HG02884 (cell line): ENCODE data around the gene TCFL5.

ENCODE experiments used
- ATAC-seq: cut with Tn5 transposase; IDR thresholded peaks from one replicate; pipeline ENCODE4 v1.9.1; 2021; ENCODE audit warnings: mild to moderate bottlenecking, moderate library complexity; ENCODE audit not compliant: unreplicated experiment

TCFL5 gene

DNA sequence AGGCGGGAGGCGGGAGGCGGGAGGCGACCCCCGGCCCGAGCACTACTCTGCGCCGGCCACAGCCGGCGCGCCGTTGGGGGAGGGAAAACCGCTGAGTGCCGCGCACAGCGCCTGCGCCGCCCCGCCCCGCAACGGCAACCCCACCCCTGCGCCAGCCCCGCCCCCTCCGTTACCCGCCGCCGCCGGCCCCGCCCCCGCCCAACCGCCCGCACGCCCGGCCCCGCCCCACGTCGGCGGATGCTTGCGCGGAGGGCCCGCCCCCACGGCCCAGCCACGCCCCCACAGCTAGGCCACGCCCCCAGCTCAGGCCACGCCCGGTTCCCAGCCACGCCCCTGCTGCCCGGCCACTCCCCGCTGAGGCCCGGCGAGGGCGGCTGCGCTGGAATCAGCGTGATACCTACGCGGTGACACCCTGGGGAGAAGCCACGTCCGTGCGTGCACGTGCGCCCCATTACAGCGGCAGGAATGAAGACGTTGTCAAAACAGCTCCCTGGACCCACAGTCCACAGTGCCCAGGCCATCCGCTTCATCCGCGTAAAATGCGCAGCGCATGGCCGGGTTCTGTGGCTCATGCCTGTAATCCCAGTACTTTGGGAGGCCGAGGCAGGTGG, at the start of gene TCFL5:
Gene TCFL5, minus strand, starts transcription at position 97 of the 611 bp plus-strand sequence. CDS start 152 bp downstream, outside the sequence.
- ATAC-seq: peak; percentile 47

- ATAC-seq: no peak
These were observed 49.3 kb upstream of the TCFL5 start for GRCh38 chr20:62910777-62911497.

DNA sequence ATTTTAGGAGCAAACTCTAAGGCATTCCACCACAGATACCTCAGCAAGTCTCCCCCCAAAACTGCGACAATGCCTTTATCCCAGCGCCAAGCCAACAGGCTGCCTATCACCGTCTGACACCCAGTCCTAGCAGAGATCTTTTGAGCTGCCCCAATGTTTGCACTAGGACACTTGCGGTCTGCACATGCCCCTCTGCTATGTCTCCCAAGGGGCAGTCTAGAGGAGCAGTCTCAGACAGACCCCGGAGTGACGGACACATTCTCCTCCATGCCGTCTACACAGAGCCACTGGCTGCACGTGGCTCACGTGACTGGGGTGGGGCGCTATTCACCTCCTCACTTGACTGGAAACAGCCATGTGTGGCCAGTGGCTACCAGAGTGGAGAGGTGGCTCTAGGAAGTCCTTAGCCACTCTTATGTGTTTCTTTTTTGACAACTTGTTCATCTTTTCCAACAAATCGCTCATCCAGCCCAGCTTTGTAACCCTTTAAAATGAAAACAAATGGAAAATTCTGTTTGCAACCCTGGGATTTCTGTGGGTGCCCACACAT, 48.7 kb upstream of the TCFL5 start:
- no peak for ATAC-seq

- ATAC-seq: no peak
These were observed 47.6 kb upstream of the TCFL5 start for GRCh38 chr20:62908971-62909791.

DNA sequence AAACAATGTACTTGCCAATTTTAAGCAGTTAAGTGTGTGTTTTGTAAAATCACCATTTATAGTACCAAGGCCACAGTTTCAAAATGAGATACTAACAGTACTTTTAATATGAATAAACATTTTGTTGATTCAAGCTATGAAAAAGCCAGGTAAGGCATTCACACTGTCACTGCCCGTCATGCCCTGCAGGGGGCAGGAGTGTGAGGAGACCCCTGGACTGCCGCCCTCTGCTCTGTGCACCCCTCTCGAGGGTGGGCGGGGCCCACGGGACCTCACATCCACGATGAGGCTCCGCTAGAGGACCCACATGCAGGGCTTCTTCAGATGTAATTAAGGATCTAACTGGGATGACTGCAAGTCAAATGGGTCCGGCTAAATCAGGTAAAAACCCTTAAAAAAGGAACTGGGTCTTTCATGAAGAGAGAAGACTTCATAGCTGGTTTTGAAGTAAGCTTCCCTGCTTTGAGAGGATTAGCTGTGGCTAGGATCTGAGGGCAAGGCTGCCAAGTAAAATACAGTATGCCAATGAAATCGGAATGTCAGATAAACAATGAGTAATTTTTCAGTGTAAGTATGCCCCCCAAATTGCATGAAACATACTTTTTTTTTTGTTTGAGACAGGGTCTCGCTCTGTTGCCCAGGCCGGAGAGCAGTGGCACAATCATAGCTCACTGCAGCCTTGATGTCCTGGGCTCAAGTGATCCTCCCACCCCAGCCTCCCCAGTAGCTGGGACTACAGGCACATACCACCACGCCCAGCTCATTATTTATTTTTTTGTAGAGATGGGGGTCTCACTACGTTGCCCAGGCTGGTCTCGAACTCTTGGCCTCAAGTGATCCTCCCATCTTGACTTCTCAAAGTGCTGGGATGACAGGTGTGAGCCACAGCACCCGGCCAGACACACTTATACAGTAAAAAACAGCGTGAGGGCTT, 46.0 kb upstream of the TCFL5 start:
- ATAC-seq: no peak

- no peak for ATAC-seq
These were observed 45.2 kb upstream of the TCFL5 start for GRCh38 chr20:62906647-62907375.

- ATAC-seq: no peak
These were observed 44.6 kb upstream of the TCFL5 start for GRCh38 chr20:62906209-62906608.

DNA sequence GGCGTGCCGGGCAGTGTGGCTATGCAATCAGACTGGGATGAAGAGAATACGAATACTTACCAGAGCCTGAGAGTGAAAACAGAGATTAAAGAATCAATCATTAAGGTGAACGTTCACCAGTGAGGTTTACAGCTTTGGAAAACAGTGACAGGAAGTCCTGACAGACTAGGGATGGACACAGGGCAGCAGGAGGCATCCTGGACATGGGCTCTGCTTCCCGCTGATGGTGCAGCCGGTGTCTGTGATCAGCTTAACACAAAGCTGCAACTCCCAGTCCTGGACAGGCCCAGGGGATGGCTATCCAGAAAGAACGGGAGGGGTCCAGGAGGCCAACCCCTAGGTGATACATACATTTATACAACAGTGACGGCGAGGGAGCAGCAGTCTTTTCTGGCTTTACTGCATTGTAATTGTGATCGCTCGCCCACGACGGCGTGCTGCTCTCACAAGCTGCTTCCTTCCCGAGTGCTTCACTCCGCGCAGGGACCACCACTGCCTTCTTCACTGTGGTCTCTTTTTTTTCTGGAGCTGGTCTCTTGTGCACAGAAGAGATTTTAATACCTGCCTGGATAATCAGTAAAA, 44.0 kb upstream of the TCFL5 start:
- ATAC-seq: no peak

GRCh38 chr20:62902926-62903615, 41.4 kb upstream of the TCFL5 start:
- no peak for ATAC-seq

- ATAC-seq: no peak
These were observed 40.3 kb upstream of the TCFL5 start for GRCh38 chr20:62901891-62902290.

DNA sequence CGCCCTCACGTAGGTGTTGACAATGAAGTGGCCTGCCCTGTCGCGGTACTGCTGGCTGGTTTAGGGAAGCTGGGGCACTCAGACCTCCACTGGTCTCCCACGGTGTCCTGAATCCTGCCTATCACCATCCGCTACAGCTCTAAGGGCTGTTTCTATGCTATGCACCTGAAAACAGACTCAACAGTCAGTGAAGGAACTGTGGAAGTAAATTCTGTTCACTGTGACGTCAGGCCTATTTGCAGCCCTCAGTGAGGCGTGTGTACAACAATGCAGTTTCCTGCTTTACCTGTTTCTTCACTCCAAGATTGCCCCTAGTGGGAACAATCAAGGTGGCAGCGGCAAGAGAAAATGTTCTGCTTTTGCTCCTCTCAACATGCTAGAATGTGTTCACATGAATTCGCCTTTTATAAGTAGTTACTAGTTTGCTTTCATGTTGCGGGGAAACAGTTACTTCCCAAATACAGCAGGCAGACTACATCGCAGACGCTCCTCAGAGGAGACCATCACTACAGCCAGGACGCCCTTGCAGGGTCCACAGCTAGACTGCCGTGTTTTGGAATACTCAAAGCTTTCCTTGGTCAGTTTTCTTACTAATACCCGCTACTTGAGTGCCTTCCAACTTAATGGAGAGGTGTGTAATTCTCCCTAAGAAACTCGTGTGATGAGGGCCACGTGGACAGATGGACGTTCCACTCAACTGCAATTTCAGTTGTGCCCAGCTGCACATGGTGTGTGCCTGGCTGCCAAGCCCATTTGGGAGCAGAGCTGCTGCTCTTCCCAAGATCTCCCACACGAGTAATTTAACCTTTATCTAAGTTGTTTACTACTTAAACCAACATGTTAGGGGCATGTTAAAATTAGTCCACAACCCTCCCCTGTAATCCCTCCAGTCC, 39.3 kb upstream of the TCFL5 start:
- ATAC-seq: peak; percentile 17

DNA sequence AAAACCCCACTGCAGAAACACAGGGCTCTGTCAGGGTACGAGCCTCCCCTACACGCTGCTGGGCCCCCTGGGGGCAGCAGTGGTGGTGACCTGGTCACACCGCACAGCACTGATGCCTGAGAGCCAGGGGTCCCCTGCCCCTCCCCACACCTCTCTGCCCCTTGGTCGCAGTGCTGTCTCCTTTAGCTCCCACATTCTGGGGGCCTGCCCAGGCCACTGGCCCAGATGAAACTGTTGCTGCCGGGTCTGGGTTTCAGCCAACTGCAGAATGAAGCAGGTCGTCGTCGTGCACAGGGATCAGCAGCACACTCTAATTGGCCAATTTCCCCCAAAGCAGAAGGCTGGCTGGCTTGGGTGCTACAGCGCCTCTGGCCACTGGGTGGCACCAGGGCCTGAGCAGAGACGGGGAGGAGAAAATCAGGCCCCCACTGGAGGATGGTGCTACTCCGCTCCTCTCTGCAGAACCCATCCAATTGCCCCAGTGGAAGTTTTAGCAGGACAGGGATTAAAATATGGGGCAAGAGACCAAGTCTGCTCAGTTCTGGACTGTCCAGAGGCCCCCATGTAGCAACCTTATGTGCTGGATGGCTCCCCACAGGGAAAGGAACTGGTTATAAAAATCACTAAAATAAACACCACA, 38.5 kb upstream of the TCFL5 start:
- ATAC-seq: peak; percentile 70

- ATAC-seq: no peak
These were observed 38.0 kb upstream of the TCFL5 start for GRCh38 chr20:62899633-62900051.

- no peak for ATAC-seq
These were observed 37.5 kb upstream of the TCFL5 start for GRCh38 chr20:62898970-62899632.

- no peak for ATAC-seq
These were observed 36.7 kb upstream of the TCFL5 start for GRCh38 chr20:62898093-62898964.

GRCh38 chr20:62897666-62898065, 36.0 kb upstream of the TCFL5 start:
- no peak for ATAC-seq
